Vagina (tissue), 2 donors: Measurements from ENCODE around the gene RPS19. TPM values are rescaled to one million over a fixed set of nuclear protein-coding genes. Genes with fewer than 3 reads are reported as not detected.
A peak's percentile ranks its signal among the peaks of the same experiment; 100 is the strongest.

Experiments
- DNase-seq, 2 donors: peaks; one replicate each; pipeline ENCODE4 v3.0.0-alpha.2; 2017; ENCODE audit errors: extremely low spot score in 2 of 2
- H3K27ac ChIP-seq: fragments of 200-600 bp; sonication (generic); one replicate; pipeline ENCODE4 v1.5.1; 2019
- H3K27me3 ChIP-seq: fragments of 200-600 bp; sonication (generic); one replicate; pipeline ENCODE4 v1.5.1; 2019
- H3K36me3 ChIP-seq, 2 donors: fragments of 200-600 bp; sonication (generic); one replicate each; pipeline ENCODE4 v1.5.1; 2017 to 2019
- H3K4me1 ChIP-seq: fragments of 200-600 bp; sonication (generic); one replicate; pipeline ENCODE4 v1.5.1; 2019
- H3K4me3 ChIP-seq, 2 donors: fragments of 200-600 bp; sonication (generic); 1 replicate in 1 of 2; 2 replicates in 1 of 2; pipeline ENCODE4 v1.5.1; 2016 to 2019
- H3K9me3 ChIP-seq: fragments of 200-600 bp; sonication (generic); one replicate; pipeline ENCODE4 v1.5.1; 2019
- POLR2A ChIP-seq, 2 donors: fragments of 450-650 bp; IDR thresholded peaks; one replicate each; pipeline ENCODE4 v1.6.1; 2017; ENCODE audit warnings: antibody characterized with exemption in 2 of 2, mild to moderate bottlenecking in 2 of 2, moderate library complexity in 2 of 2
- POLR2AphosphoS5 ChIP-seq, 2 donors: sonication (generic); formaldehyde crosslinking; IDR thresholded peaks; one replicate each; pipeline ENCODE4 v1.9.0; 2017; ENCODE audit warnings: antibody characterized with exemption in 2 of 2, mild to moderate bottlenecking in 2 of 2, low read depth in 1 of 2; ENCODE audit not compliant: insufficient read depth in 1 of 2
- intact Hi-C: fragments of 100-400 bp; cut with DNase I; formaldehyde crosslinking; loops from one replicate; pipeline ENCODE4 v1.15.1; 2023
- total RNA-seq: library from RNA; depleted of rRNA; stranded (reverse); fragments of >200 nt; gene quantifications from one replicate; pipeline ENCODE4 v1.2.3, GENCODE V29; 2016
- TF ChIP-seq, protein P1 (sequence below), 3 experiments: fragments of 450-650 bp in 2 of 3; fragments of 200-600 bp in 1 of 3; sonication (generic) in 1 of 3; IDR thresholded peaks; one replicate each; pipeline ENCODE4 v1.5.1; 2017 to 2019; ENCODE audit warnings: antibody characterized with exemption in 3 of 3, mild to moderate bottlenecking in 2 of 3, moderate library complexity in 2 of 3

Gene RPS19
- total RNA-seq, 1 donor from 2014 or later = 1,554 TPM

DNA sequence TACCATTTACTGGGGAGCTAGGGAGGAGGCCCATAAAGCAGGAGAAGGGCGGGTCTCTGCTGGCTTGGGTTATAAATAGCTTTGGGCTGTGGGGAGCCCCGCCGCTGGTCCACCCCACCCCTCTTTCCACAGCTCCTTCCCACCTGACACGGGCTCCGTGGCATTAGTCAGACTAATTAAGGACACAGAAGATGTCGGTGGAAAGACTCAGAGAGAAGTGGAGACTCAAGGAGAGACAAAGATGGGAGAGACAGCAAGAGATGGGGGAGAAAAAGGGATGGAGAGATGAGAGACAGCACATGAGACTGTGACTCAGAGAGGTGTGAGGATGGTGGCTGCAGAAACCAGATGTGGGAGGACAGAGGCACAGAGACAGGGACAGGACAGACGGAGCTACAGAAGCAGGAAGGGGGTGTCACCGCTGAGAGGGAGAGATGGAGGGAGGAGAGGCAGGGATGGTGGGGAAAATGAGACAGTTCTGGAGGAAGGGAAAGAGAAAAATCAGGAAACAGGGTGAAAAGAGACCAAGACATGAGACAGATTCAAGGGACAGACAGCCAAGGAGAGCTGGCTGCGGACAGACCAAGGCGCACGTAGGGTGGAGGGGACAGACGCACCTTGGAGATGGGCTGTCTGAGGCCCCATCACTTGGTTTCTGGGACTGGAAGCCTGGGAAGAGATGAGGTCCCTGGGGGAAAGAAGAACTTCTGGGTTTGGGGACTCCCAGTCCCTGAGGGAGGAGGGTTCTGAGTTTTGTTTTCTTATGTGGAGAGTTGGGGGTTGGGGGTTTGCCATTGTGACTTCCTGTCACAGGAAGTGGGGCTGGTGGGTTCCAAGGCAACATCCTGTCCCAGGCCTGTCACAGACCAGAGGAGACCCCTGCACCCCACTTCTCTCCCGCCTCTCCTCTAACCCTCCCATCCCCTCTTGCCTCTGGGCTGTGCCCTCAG is 27.0 kb downstream of the RPS19 start:
- H3K9me3 ChIP-seq = no peaks in the 10 kb centered on the region
- H3K27me3 ChIP-seq = no peaks in the 10 kb centered on the region
- peak overlapping the region in 1 of 2 donors; percentile 22 for H3K4me3 ChIP-seq
- H3K4me1 ChIP-seq = peaks cover 45% of the 10 kb centered on the region
- no peak for DNase-seq
- intact Hi-C loops = no loop called here
- TF ChIP-seq POLR2A (IDR thresholded peaks at IDR 0.05) = no peak
- TF ChIP-seq, protein P1, sequence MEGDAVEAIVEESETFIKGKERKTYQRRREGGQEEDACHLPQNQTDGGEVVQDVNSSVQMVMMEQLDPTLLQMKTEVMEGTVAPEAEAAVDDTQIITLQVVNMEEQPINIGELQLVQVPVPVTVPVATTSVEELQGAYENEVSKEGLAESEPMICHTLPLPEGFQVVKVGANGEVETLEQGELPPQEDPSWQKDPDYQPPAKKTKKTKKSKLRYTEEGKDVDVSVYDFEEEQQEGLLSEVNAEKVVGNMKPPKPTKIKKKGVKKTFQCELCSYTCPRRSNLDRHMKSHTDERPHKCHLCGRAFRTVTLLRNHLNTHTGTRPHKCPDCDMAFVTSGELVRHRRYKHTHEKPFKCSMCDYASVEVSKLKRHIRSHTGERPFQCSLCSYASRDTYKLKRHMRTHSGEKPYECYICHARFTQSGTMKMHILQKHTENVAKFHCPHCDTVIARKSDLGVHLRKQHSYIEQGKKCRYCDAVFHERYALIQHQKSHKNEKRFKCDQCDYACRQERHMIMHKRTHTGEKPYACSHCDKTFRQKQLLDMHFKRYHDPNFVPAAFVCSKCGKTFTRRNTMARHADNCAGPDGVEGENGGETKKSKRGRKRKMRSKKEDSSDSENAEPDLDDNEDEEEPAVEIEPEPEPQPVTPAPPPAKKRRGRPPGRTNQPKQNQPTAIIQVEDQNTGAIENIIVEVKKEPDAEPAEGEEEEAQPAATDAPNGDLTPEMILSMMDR (IDR thresholded peaks at IDR 0.05) = no peak
- no peak for TF ChIP-seq POLR2AphosphoS5 (IDR thresholded peaks at IDR 0.05; ENCODE audit: insufficient read depth in 1 of 2, low read depth in 1 of 2)
- H3K36me3 ChIP-seq = peaks cover 0 to 12% of the 10 kb centered on the region in 2 donors
- H3K27ac ChIP-seq = no peak overlapping the region

DNA sequence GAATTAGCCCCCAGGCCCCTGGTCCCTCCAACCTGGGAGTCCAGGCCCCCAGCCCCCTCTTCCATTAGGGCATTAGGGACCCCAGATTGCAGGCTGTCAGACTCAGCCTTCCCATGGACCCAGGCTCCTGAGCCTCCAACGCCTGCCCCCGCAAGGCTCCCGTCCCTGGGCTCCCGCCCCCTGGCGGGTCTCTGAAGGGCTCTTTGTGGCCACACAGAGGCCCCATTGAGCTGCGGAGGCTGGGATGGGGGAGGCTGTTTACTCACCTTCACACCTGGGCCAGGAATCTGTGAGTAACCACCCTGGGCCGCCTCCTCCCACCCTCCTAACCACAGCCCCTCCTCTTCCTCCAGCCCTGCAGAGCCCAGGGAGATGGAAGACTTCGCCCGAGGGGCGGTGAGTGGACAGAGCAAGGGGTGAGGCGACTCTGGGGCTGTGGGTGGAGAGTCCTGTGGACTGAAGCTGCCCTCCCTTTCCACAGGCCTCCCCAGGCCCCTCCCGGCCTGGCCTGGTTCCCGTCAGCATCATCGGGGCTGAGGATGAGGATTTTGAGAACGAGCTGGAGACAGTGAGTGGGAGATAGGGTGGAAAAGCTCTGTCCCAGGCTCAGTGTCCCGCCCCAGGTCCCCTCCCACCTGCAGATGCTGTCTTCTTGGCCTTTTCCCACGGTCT is 27.8 kb downstream of the RPS19 start:
- DNase-seq = no peak
- intact Hi-C loops = no loop called here
- Histone ChIP-seq H3K4me3 (no peak overlapping the region), H3K9me3 (no peaks in the 10 kb centered on the region), H3K27ac (no peak overlapping the region), H3K4me1 (peaks cover 38% of the 10 kb centered on the region), H3K36me3 (peaks cover 0 to 12% of the 10 kb centered on the region in 2 donors), H3K27me3 (no peaks in the 10 kb centered on the region)
- TF ChIP-seq POLR2A (IDR thresholded peaks at IDR 0.05) (no peak), POLR2AphosphoS5 (IDR thresholded peaks at IDR 0.05; ENCODE audit: insufficient read depth in 1 of 2, low read depth in 1 of 2) (peak in 1 of 2 donors; percentile 23)

DNA sequence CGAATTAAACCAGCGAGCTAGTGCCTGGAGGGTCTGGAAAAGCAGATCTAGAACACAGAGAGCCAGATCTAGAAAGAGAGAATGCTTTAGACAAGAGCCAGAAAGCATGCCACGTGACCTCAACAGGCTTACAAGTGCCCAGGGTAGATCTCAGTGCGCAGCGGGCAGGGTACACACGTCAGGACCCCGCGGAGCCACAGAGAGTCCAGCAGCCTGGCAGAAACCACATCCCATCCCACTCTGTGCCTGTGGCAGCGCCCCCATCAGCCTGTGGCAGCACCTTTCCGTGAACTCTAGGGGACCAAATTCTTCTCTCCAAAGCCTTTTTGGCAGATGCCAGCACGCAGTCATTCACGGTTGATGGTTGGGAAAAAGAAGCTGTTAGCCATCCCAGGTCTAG is 28.9 kb downstream of the RPS19 start:
- no peaks in the 10 kb centered on the region for H3K27me3 ChIP-seq
- no peaks in the 10 kb centered on the region for H3K9me3 ChIP-seq
- DNase-seq = no peak
- peaks cover 38% of the 10 kb centered on the region for H3K4me1 ChIP-seq
- no peak overlapping the region for H3K4me3 ChIP-seq
- no peak overlapping the region for H3K27ac ChIP-seq
- intact Hi-C loops = no loop called here
- no peak for TF ChIP-seq POLR2A (IDR thresholded peaks at IDR 0.05)
- TF ChIP-seq, protein P1 (IDR thresholded peaks at IDR 0.05) = no peak
- no peak for TF ChIP-seq POLR2AphosphoS5 (IDR thresholded peaks at IDR 0.05; ENCODE audit: insufficient read depth in 1 of 2, low read depth in 1 of 2)
- peaks cover 0 to 14% of the 10 kb centered on the region in 2 donors for H3K36me3 ChIP-seq

DNA sequence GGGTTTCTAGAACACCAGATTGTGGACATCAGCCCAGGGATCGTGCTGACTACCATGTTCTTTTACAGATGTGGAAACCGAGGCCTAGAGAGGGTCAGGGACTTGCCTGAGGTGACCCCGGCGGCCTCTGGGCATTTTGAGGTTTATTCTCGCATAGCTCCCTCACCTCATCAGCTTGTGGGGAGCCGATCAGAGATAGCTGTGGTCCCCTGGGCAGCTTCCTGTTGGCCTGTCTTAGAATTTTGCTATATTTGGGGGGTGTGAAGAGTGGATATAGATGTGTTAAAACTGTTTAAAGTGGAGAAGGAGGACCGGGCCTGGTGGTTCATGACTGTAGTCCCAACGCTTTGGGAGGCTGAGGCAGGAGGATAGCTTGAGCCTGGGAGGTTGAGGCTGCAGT is 29.8 kb downstream of the RPS19 start:
- DNase-seq = no peak
- intact Hi-C loops = no loop called here
- TF ChIP-seq POLR2AphosphoS5 (IDR thresholded peaks at IDR 0.05; ENCODE audit: insufficient read depth in 1 of 2, low read depth in 1 of 2) (no peak), POLR2A (IDR thresholded peaks at IDR 0.05) (no peak)
- TF ChIP-seq, protein P1 (IDR thresholded peaks at IDR 0.05) = no peak
- no peaks in the 10 kb centered on the region for H3K9me3 ChIP-seq
- no peak overlapping the region for H3K27ac ChIP-seq
- H3K36me3 ChIP-seq = peaks cover 0 to 22% of the 10 kb centered on the region in 2 donors
- no peak overlapping the region for H3K4me3 ChIP-seq
- H3K4me1 ChIP-seq = peaks cover 32% of the 10 kb centered on the region
- H3K27me3 ChIP-seq = no peaks in the 10 kb centered on the region

DNA sequence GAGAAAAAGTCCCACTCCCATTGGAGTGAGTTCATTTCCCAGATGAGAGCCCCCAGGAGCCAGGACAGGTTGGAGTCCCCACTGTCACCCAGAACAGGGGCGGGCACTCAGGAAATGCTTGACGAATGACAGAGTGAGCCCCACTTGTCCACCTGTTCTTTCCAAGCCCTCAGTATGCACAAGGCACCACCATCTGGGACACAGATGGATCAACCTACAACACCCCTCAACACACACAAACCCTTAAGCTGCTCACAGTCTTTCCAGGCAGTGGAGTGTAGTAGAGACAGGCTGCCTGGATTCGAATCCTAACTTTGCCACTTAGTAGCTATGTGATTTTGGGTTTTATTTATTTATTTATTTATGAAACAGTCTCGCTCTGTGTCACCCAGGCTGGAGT is 30.9 kb downstream of the RPS19 start:
- Histone ChIP-seq H3K4me3 (no peak overlapping the region), H3K4me1 (peaks cover 22% of the 10 kb centered on the region), H3K9me3 (no peaks in the 10 kb centered on the region), H3K27me3 (no peaks in the 10 kb centered on the region), H3K36me3 (peaks cover 0 to 32% of the 10 kb centered on the region in 2 donors), H3K27ac (no peak overlapping the region)
- TF ChIP-seq POLR2A (IDR thresholded peaks at IDR 0.05) = no peak
- no peak for TF ChIP-seq POLR2AphosphoS5 (IDR thresholded peaks at IDR 0.05; ENCODE audit: insufficient read depth in 1 of 2, low read depth in 1 of 2)
- TF ChIP-seq, protein P1 (IDR thresholded peaks at IDR 0.05) = no peak
- intact Hi-C loops = no loop called here
- DNase-seq = no peak
